Measurements from ENCODE around the gene OR1Q1.
"Not testable (repeated sequence)": the region's sequence is repeated elsewhere in the genome, so short reads cannot be mapped to it uniquely, and the experiment has no call there.

OR1Q1 gene, protein sequence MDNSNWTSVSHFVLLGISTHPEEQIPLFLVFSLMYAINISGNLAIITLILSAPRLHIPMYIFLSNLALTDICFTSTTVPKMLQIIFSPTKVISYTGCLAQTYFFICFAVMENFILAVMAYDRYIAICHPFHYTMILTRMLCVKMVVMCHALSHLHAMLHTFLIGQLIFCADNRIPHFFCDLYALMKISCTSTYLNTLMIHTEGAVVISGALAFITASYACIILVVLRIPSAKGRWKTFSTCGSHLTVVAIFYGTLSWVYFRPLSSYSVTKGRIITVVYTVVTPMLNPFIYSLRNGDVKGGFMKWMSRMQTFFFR

DNA sequence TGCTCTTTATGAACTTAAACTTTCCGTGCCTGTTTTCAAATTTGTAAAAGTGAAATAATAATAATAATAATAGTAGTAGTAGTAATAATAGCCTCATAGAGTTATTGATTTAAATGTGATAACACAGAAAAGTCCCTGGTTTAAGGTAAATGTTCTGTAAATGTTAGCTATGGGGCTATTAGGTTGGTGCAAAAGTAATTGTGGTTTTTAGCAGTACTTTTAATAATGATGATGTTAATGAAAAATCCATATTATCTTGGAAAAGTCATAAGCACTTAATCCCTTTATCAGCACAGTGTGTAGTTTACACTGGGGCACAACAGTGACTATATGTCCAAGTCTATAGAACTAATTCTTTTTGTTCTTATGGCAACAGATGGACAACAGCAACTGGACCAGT, at the start of gene OR1Q1:
Gene OR1Q1, plus strand, starts transcription at position 377 of the 400 bp plus-strand sequence. Its CDS starts 0 bp downstream, at position 377.
- DNase-seq: no peak

DNA sequence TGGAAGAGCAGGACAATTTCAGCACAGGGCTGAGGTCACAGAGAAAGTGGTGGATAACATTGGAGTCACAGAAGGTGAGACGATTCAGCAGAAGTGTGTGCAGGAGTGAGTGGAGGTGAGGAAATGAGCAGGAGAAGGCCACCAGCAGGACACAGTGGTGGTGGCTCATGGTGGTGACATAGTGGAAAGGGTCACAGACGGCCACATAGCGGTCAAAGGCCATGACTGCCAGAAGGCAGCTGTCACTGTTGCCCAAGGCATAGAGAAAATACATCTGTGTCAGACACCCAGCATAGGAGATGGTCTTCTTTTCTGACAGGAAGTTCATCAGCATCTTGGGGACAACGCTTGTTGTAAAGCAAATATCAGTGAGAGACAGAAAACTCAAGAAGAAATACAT, 46.6 kb upstream of the OR1Q1 start:
- no peak for DNase-seq

GRCh38 chr9:122572456-122572855, 42.1 kb upstream of the OR1Q1 start:
- no peak for DNase-seq

DNA sequence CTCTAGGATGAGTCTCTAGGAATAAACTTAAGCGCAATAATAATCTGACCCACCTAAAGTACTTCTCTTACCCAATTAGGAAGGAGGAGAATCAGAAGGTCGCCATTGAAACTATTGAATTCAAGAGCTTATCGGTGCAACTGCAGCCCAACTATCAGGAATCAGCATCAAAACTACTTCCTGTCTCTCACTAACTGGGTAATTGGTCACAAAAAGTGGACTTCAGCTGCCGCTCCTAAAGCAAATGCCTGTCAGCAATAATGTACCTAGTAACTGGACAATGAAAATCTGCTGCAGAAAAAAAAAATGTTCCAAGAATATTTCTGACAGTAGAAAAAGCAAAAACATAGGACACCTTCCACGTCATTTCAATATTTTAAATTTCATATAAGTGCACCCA, 34.7 kb upstream of the OR1Q1 start:
- DNase-seq: no peak

DNA sequence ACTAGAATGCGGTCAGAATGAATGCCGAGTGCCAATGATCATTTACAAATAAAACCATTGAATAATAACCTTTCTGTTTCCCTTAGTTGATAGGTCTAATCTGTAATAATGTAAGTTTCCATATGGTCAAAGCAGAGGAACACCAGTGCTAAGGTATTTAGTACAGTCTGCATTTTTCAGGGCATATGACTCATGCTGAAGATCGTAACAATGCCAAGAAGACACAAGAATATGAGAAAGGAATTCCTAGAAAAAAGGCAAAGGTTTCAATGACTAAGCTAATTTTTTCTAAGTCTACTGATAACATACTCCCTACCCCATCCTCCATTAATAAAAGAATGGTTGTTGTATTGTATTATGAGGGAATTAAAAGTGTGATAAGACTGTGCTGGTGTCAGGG, 34.2 kb upstream of the OR1Q1 start:
- no peak for DNase-seq

DNA sequence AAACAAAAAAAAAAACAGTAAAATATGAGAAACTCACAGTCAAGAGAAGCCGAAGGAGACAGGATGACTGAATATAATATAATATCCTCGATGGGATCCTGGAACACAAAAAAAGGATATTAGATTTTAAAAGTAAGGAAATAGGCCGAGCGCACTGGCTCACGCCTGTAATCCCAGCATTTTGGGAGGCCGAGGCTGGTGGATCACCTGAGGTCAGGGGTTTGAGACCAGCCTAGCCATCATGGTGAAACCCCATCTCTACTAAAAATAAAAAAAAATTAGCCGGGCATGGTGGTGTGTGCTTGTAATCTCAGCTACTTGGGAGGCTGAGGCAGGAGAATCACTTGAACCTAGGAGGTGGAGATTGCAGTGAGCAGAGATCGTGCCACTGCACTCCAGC, 31.3 kb upstream of the OR1Q1 start, which contains the start of gene OR1L8:
Gene OR1L8, minus strand, starts transcription at position 101 of the 400 bp plus-strand sequence. CDS start 14,907 bp downstream, outside the sequence.
- not testable (repeated sequence) for DNase-seq

DNA sequence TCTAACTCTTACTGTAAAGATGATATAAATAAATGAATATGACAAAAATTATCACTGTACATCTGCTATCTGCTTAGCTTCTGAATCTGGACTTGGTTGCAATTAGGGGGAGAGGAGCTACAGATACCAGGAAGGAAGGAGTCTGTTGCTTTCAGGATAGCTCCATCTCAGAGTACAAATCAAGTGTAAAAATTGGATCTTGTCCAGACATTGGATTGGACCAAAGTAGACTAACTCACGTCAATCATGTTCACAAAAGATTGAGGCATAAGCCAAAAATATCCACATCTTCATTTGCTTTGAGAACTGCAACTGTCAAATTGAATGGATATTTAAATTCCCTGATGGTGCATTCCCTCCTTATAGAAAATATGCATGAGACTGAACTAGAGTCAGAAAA, 8.8 kb upstream of the OR1Q1 start:
- no peak for DNase-seq

- DNase-seq: no peak
These were observed 8.0 kb upstream of the OR1Q1 start for GRCh38 chr9:122606587-122606986.

GRCh38 chr9:122609804-122610203, 4.7 kb upstream of the OR1Q1 start:
- no peak for DNase-seq

DNA sequence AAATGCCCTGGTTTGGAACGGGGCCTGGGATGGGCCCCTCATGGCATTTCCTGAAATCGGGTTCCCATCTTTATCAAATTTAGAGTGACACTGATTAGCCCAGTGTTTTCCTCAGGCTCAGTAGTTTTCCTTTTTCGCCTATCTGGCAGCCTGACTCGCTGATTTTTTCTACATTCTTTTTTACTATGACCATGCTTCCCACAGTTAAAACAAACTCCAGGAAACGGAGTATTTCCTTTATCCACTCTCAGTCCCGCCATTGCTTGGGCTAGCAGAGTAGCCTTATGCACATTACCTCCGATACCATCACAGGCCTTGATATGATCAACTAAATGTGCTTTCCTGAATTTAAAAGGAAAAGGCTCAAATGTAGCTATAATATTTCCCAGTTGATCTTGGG, 5.5 kb downstream of the OR1Q1 start:
- DNase-seq: no peak

GRCh38 chr9:122642226-122642625, 27.7 kb downstream of the OR1Q1 start:
- no peak for DNase-seq

DNA sequence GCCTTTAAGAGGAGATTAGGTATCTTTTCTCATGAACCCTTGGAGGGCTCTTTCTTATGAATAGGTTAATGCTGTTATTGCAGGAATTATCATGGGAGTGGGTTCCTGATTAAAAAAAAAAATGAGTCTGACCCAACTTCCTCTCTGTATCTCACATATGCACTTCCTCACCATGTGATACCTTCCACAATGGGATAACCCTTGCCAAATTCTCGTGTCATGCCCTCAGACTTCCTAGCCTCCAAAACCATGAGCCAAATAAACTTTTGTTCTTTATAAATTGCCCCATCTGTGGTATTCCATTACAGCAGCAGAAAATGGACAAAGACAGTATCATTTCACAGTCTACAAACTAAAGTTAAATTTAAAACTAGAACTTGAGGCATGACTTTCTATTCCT, 41.8 kb downstream of the OR1Q1 start:
- DNase-seq: no peak

- no peak for DNase-seq
These were observed 43.0 kb downstream of the OR1Q1 start, which contains the start of gene OR1B1 for GRCh38 chr9:122657527-122657926. TSS of gene OR1B1 (minus strand) at chr9:122657627.

DNA sequence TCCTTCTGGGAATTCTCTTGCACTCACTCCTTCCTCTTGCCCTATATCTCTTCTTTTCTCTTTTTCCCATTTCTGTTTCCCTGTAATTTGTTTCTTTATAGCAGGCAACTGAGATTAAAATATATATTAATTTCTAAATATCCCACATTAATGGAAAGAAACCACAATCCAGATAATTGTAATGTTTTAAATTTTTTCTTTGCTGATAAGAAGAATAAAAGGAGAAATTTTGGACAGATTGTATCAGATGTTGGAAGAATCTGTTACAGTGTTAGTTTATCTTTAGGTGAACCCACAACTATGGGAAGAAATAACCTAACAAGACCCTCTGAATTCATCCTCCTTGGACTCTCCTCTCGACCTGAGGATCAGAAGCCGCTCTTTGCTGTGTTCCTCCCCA, 46.9 kb downstream of the OR1Q1 start, which contains the start of gene OR1L1:
Gene OR1L1, plus strand, starts transcription at position 301 of the 400 bp plus-strand sequence. Its CDS starts 0 bp downstream, at position 301.
- DNase-seq: no peak

All from hypothalamus (tissue), 51 donors.